Measurements from ENCODE around the gene GPATCH1. TPM values are rescaled to one million over a fixed set of nuclear protein-coding genes. Genes with fewer than 3 reads are reported as not detected.
A peak's percentile ranks its signal among the peaks of the same experiment; 100 is the strongest.
"Not testable (repeated sequence)": the region's sequence is repeated elsewhere in the genome, so short reads cannot be mapped to it uniquely, and the experiment has no call there.

GPATCH1 gene, protein sequence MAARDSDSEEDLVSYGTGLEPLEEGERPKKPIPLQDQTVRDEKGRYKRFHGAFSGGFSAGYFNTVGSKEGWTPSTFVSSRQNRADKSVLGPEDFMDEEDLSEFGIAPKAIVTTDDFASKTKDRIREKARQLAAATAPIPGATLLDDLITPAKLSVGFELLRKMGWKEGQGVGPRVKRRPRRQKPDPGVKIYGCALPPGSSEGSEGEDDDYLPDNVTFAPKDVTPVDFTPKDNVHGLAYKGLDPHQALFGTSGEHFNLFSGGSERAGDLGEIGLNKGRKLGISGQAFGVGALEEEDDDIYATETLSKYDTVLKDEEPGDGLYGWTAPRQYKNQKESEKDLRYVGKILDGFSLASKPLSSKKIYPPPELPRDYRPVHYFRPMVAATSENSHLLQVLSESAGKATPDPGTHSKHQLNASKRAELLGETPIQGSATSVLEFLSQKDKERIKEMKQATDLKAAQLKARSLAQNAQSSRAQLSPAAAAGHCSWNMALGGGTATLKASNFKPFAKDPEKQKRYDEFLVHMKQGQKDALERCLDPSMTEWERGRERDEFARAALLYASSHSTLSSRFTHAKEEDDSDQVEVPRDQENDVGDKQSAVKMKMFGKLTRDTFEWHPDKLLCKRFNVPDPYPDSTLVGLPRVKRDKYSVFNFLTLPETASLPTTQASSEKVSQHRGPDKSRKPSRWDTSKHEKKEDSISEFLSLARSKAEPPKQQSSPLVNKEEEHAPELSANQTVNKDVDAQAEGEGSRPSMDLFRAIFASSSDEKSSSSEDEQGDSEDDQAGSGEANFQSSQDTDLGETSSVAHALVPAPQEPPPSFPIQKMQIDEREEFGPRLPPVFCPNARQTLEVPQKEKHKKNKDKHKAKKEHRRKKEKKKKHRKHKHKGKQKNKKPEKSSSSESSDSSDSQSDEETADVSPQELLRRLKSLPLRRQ
- 16.4 TPM for total RNA-seq

DNA sequence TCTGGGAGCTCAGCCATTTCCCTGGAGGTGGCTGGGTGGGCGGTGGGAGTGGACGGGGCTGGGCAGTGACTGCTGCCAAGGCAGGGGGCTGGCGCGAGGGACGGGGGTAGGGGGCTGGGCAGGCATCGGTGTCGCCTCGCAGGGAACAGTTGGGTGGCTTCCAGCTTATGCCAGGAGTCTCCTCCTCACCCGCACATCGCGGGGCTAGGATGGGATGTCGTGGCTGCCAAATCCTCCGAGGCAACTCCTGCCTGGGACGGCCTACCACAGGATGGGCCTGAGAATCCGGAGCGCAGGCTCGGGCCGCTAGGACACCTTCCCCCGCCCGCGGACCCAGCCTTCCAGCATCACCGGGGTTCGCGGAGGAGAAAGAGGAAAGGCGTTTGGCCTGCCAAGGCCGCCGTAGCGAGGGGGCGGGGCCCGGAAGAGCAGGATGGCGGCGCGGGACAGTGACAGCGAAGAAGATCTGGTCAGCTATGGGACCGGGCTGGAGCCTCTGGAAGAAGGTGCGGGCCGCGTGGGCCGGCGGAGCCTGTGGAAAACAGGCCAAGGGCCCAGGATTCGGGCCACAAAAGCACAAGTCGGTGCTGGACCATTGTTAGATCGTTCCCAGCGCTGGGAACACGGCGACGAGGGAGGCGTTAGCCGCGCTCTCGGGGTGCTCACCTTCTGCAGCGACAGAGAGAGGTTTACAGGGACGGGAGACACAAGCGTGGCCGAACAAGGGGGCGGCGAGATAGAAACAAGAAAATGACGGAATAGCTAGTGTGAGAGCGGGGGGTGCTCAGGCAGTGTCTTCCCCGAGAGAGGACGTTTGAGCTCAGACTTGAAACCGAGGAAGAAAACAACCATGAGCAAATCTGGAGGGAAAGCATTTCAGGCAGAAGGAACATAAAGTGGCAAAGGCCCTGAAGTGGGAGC is at the start of gene GPATCH1:
Gene GPATCH1 (plus strand): TSS at position 421 of the 921 bp plus-strand sequence. CDS start 13 bp downstream, at position 434.
- DNase-seq, result peak; percentile 87

DNA sequence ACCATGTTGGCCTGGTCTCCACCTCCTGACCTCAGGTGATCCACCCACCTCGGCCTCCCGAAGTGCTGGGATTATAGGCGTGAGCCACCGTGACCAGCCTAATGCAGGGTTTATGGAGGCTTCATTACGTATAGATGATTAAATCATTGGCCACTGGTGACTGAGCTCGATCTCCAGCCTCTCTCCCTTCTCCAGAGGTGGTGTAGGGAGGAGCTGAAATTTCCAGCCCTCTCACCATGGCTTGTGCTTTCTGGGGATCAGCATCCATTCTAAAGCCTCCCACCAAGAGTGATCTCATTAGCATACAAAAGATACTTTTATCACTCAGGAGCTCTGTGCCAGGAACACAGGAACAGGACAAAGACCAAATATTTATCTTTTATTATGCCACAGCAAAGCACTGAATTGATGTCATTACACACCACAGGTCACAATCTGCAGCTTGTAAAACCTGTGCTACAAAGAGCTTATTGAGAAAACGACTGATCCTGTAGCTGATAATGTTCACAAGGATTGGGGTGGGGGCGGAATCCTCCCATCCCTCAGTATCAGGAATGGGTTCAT is 48.7 kb upstream of the GPATCH1 start:
- DNase-seq, result no peak

DNA sequence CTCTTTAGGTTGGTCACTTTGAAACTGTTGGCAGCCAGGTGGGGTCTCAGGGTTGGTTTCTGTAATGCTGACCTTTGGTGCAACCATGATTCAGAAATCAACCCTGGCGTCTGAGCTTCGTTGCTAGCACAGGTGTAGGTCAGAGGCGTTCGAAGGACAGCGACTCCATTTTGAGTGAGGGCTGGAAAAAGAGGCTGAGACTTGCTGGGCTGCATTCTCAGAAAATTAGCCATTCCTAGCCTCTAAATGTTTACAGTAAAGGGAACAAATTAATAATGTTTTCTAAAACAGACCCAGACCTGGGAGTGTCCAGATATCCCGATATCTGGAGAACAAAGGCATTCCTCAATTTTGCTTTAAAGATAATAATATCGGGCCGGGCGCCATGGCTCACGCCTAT is 45.5 kb upstream of the GPATCH1 start:
- no peak for DNase-seq

DNA sequence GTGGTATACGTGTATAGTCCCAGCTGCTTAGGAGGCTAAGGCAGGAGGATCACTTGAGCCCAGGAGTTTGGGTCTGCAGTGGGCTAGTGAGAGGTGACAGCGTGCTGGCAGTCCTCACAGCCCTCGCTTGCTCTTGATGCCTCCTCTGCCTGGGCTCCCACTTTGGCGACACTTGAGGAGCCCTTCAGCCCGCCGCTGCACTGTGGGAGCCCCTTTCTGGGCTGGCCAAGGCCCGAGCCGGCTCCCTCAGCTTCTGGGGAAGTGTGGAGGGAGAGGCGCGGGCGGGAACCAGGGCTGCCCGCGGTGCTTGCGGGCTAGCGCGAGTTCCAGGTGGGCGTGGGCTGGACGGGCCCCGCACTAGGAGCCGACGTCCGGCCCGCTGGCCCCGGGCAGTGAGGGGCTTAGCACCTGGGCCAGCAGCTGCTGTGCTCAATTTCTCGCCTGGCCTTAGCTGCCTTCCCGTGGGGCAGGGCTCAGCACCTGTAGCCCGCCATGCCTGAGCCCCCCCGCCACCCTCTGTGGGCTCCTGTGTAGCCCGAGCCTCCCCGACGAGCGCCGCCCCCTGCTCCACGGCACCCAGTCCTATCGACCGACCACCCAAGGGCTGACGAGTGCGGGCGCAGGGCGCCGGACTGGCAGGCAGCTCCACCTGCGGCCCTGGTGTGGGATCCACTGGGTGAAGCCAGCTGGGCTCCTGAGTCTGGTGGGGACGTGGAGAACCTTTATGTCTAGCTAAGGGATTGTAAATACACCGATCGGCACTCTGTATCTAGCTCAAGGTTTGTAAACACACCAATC is 44.4 kb upstream of the GPATCH1 start:
- not testable (repeated sequence) for DNase-seq

DNA sequence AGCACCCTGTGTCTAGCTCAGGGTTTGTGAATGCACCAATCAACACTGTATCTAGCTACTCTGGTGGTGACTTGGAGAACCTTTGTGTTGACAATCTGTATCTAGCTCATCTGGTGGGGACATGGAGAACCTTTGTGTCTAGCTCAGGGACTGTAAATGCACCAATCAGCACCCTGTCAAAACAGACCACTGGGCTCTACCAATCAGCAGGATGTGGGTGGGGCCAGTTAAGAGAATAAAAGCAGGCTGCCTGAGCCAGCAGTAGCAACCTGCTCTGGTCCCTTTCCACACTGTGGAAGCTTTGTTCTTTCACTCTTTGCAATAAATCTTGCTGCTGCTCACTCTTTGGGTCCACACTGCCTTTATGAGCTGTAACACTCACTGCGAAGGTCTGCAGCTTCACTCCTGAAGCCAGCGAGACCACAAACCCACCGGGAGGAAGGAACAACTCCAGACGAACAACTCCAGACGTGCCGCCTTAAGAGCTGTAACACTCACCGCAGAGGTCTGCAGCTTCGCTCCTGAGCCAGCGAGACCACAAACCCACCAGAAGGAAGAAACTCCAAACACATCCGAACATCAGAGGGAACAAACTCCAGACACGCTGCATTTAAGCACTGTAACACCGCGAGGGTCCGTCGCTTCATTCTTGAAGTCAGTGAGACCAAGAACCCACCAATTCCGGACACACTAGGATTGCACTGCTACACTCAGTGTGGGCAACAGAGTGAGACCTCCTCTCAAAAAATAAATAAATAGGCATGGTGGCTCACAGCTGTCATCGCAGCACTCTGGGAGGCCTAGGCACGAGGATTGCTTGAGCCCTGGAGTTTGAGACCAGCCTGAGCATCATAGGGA is 43.6 kb upstream of the GPATCH1 start:
- not testable (repeated sequence) for DNase-seq

DNA sequence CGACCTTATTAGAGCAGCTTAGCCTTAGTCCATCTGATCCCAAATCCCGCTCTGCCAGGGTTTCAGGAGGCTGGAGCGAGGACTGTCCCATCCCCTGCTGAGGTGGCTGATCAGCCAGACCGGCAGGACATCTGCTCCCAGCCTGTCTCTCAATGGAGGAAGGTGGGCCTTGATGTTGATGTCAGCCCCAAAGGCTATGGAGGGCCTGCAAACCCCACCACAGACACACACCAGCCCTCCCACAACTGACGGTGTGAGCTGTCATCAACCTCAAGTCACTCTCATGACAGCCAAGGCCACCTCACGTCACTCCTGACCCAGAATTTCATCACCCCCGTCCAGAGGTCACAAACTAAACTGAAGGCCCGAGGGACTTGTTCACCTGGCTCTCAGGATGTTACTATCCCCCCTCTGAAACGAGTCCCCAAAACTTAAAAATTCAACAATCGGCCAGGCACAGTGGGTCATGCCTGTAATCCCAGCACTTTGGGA is 41.8 kb upstream of the GPATCH1 start:
- DNase-seq, result no peak

DNA sequence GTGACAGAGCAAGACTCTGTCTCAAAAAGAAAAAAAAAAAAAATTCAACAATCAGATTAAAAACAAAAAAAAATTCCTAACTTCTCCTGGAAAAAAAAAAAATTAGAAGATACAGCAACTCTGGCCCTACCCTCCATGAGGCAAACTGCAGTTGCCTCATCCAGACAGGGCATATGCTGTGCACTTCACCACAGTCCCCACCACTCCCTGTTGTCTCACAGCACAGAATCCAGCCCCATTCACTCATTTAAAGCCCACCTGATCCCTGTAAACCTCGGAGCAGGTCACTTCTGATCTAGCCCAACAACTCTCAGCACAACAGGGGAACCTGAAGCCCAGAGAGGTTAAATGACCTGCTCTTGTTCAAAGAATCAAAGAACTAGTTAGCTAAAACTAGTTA is 41.2 kb upstream of the GPATCH1 start:
- no peak for DNase-seq

DNA sequence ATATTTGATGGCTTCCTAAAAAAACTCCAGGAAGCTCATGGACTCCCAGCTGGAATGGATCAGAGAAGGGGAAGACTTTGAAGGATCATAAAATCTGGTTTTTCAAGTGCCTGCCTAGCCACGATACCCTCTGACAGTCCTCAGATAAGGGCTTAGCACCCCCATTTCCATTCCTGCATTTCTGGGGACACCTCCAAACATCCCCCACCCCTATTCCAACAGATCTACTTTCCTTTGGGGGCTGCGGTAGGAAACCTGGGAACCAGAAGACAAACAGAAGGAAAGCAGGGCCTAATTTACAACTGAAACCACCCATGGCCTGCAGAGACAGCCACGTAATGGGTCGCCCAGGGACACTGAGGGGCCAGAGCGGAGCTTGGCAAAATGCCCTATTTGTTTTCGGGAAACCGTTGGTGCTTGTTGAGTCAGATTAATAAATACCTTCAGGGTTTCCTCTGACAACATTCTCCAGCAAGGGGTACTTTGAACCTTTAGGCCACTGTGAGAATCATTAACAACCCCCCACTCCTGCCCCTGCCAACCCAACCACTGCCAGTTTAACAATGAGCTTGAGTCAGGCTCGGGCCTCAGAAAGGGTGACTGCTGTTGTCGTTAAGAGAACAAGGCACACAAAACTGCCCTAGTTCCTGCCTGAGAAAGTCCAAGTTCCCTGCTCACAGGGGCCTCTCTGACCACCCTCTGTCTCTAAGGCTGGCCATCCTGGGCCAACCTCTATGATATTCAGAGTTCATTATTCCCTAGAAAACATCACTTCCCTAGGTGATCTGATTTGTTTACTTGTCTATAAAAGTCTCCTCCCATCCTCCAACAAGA is 39.8 kb upstream of the GPATCH1 start:
- DNase-seq, result peak; percentile 23

DNA sequence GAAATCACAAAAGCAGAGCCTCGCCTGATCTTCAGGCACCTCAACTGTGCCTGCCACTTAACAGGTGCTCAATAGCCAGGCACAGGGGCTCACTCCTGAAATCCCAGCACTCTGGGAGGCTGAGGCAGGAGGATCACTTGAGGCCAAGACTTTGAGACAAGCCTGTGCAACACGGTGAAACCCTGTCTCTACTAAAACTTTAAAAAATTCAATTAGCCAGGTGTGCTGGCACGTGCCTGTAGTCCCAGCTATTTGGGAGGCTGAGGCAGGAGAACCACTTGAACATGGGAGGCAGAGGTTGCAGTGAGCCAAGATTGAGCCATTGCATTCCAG is 39.2 kb upstream of the GPATCH1 start:
- not testable (repeated sequence) for DNase-seq

DNA sequence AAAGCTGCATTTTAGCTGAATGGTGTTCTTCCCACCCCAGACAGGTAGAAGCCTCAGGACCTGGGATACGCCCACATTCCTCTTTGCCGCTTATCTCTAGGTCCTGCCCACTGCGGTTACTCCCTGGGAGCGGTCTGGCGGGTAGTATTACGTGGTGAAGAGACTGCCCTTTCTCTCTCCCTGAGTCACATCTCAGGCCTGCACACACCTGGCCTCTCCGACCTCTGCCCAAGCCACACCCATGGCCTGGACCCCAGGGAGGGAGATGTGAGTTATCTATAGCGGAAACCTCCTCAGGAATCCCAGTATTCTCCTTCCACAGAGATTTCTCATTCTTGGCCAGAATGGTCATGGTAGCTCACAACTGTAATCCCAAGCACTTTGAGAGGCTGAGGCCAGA is 33.6 kb upstream of the GPATCH1 start:
- DNase-seq, result no peak

DNA sequence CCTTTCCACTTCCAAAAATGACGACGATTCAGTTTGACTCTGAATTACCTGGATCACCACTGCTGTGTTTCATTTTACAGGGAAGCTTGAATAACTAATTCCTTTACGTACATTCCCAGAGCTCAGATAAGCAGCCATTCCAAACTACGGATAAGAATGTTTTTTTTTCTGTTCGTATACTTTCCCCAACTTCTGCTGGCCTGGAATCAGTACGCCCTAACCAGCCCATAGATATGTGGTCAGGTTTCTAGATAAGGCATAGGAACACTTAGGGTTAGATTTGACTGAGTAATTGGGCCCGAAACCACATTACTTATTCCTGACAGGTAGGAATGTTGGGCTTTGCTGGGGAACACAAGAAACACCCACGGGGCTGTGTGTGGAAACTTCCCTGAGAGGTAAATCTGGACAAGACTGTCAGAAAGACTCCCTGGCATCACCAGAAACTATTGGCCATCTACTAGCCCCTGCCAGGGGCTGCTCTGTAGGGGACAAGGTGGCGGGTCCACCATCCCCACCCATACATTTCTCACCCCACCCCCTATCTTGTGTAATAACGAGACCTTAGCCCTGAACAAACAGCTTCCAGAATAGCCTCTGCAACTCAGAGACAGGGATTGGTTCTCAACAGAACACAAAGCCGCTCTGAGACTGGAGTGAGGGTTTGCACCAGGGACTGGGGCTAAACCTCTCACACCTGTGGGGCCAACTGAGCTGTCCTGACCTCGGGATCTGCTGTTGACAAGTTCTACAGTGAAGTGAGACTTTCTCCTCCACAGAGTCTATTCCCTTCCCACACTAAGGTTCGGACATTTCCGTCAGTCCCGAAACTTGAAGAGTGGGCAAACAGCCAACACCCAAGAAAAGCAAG is 31.9 kb upstream of the GPATCH1 start:
- no peak for DNase-seq

DNA sequence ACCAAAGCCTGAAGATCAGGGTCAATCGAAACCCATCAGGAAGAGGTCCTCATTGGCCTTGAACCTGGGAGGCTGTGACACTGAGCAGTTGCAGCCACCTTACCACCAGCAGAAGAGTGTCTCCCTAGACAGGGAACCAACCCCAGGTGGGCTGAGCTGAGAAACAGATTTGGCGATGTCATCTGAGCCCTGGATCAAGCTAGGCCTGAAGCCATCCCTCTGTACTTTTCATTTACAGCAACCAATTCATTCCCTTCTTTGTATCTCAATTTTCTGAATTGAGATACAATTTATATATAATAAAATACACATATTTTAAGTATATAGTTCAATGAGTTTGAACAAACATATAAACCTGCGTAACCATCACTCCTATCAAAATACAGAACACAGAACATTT is 30.9 kb upstream of the GPATCH1 start:
- DNase-seq, result no peak

DNA sequence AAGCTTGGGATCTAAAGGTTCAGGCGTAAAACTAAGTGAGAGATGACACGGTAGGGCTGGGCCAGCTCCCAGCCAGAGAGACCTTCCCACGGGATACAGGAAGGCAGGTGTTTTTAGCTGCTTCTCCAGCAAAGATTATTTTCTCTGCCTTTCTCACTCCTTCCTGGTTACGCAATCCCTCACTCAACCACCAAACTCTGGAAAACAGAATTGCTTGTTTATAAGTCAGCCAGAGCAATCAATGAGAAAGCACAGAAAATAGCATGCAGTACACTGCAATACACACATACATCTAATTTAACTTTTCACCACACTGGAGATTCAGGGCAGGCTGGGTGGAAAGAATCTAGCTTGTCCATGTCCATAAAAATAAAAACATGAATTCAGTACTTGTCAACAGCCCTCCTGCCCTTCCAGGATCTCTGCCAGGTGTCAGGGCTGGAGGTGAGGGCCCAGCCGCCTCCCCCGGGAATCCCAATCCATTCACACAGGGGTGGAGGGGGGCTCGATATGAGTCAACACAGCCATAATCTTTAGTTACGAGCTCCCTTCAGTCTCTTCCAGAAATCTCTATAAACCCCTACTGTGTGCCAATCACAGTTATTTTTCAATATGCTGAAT is 28.5 kb upstream of the GPATCH1 start:
- DNase-seq, result no peak

DNA sequence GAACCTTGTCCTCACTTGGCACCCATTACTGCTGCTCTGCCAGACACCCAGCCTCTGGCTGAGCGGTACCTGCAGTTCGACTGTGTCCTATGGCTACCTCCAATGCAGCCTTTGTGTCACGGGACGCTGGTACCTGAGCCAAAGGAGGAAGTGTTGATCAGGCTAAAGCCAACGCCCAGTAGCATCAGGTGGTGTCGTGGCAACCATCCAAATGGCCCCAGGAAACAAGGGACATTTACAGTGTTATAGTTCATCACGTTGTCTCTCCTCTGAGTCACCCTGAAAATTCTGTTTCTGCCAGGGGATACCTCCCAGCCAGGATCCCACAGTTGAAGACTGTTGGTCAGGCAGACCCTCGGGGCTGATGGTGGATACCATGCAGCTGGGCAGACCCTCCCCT is 26.4 kb upstream of the GPATCH1 start:
- no peak for DNase-seq

DNA sequence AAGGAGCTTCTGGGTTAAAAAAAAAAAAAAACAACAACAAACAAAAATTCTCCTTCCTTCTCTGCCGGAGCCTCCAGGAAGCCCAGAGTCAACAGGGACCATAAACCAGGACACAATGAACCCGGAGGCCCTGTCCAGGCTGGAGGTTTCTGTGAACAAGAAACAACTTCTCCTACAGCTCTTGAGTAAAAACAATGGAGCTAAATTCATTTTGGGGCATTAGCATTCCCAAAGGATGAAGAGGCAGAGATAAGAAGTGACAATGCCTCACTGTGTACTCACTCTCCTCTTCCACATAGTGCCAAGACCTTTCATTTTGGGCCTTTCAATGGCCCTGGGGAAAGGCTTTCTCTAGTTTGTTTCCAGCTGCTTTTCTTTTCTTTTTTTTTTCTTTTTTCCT is 25.3 kb upstream of the GPATCH1 start:
- no peak for DNase-seq

DNA sequence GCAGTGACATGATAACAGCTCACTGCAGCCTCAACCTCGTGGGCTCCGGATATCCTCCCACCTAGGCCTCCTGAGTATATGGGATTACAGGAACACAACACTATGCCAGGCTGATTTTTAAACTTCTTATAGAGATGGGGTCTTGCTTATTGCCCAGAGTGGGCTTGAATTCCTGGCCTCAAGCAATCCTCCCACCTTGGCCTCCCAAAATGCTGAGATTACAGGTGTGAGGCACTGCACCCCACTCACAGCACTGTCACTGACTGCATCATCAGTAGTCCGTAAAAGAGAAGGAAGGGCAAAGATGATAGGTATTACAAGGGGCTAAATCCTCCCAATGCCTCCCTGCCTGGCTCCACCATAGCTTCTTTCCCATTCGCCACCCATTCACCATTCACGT is 20.4 kb upstream of the GPATCH1 start:
- no peak for DNase-seq

DNA sequence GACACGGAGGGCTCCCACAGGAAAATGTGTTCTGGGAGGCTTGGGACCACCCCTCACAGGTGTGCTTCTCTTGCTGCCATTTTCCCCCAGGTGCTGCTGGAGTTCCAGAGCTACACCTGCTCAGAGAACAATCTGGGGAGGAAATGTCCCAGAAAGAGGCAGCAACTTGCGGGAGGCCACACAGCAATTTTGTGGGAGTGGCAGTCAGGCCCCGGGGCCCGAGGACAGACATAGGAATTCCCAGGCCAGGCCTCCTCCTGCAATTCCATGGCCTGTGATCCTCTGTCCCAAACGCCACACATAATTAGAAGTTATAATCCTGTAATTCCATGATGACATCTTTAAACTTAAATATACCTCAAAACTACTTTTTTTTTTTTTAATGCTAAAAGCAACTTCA is 18.1 kb upstream of the GPATCH1 start:
- no peak for DNase-seq

DNA sequence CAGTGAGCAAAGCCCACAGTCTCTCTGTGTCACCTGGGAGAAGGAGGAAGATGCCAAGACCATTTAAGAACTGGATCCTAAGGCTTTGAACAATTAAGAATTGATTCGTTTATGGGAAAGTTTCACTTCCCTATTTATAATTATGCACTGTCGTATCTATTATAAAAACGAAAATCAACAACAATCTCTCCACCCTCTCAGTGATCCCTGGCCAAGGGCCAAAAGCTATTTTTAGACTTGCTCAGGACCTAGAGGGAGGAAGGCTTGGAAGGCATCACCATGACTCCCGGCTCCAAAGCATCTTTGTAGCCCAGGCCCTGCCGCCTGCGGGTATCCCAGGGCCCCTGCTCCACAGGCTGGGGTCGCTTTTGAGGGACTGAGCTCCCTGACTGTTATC is 17.6 kb upstream of the GPATCH1 start:
- no peak for DNase-seq
